HUDEP-2 (cell line): ENCODE measurements around the gene GABARAPL1.
"Not testable (repeated sequence)": the region's sequence is repeated elsewhere in the genome, so short reads cannot be mapped to it uniquely, and the experiment has no call there.

Source experiments
- DNase-seq, 76 experiments: peaks; one replicate each; lab custom pipeline; 2025; ENCODE audit not compliant: unreplicated experiment in 76 of 76; lab: John Stamatoyannopoulos, UW

The GABARAPL1 gene

GRCh38 chr12:10212739-10213131 is at the start of gene GABARAPL1:
Gene GABARAPL1, plus strand, starts transcription at chr12:10212877. Its CDS starts 253 bp downstream, at chr12:10213130.
- DNase-seq = peak in 51 of 76 experiments; percentile 5 to 66 (median 28)

DNA sequence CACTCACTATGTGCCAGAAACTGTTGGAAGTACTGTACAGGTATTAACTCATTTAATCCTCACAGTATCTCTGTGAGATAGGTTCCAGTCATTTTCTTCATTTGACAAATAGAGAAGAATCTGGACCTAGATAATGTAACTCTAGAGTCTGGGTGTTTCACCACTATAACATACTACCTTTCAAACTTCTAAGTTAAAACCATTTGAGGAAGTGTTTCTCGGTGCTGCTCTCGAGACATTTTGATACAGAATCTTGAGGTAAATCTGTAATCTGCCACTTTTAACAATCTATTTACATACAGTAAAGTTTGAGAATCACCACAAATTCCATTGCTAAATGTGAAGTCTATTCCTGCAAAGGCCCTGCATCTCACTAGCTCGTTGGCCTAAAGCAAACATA is 49.6 kb upstream of the GABARAPL1 start:
- DNase-seq = no peak

DNA sequence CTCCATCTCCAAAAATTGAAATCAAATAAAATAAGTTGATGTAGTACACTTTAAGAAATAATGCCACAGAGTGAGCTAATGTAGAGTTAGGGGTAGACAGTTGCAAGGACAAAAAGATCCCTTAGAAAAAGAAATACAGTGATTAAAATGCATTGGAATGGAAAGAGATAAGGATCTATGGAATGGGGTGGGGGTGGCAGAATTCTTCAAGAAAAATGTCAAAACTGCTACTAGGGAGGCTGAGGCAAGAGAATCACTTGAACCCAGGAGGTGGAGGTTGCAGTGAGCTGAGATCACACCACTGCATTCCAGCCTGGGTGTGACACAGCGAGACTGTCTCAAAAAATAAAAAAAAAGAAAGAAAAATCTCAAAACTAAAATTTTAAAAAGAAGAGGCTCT is 47.3 kb upstream of the GABARAPL1 start:
- DNase-seq = no peak

- no peak for DNase-seq
These were observed 45.1 kb upstream of the GABARAPL1 start for GRCh38 chr12:10167599-10167998.

GRCh38 chr12:10169104-10169503 is 43.6 kb upstream of the GABARAPL1 start:
- DNase-seq = no peak

DNA sequence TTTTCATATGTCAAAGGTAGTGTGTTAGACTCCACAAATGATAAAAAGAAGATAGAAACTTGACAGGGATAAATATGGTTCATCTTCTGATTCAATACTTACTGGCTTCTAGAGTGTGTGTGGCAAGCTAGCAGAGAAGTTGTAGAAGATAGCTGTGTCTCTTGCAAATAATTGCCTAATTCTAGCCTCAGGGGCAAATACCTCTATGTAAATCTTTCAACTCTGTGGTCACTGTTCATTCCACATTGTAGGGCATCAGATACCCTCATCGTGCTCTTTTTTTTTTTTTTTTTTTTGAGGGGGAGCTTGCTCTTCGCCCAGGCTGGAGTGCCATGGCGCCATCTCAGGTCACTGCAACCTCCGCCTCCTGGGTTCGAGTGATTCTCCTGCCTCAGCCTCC is 42.5 kb upstream of the GABARAPL1 start:
- DNase-seq = no peak

GRCh38 chr12:10171973-10172728 is 40.5 kb upstream of the GABARAPL1 start, which contains the start of gene OLR1:
Gene OLR1, minus strand, starts transcription at chr12:10172132. Its CDS starts 55 bp downstream, at chr12:10172077.
- no peak for DNase-seq

- no peak for DNase-seq
These were observed 37.6 kb upstream of the GABARAPL1 start for GRCh38 chr12:10174986-10175614.

DNA sequence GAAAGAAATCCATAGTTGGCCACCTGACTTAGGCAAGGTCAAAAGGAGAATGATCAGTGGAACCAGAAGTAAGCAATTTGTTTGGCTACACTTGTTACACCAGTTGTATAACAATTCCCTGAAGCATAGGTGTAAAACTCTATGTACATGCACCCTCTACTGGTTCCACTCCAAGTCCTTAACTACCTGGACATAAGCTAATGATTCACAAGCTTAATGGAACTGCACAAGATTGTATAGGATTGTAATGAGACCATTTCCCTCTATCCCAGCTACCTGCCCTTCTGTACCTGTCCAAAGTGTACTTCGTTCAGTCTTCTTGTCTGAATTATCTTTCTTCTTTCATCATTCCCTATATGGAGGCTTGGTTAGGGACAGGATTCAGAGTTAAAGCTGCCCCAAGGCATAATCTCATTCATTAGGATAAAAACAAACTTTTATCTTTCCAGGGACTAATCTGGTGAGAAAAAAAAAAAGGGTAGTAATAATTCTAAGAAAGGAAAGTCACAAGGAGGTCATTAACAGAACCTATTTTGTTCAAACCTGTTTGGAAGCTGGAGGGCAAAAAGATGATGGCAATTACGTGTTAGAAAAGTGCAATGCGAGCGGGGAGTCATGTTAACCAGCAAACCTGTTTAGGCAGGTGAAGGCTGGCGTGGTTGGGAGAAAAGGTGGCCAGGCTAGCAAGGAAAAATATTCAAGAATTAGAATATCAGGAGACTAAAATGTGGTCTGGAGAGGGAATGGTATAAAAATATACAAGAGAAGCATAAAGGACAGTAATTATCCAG is 36.6 kb upstream of the GABARAPL1 start:
- DNase-seq = no peak

- no peak for DNase-seq
These were observed 33.9 kb upstream of the GABARAPL1 start, which contains the start of gene TMEM52B for GRCh38 chr12:10178821-10179220. Gene TMEM52B, plus strand, starts transcription at chr12:10179032. Its CDS starts 543 bp downstream, at chr12:10179575.

- no peak for DNase-seq
These were observed 32.9 kb upstream of the GABARAPL1 start for GRCh38 chr12:10179776-10180181.

DNA sequence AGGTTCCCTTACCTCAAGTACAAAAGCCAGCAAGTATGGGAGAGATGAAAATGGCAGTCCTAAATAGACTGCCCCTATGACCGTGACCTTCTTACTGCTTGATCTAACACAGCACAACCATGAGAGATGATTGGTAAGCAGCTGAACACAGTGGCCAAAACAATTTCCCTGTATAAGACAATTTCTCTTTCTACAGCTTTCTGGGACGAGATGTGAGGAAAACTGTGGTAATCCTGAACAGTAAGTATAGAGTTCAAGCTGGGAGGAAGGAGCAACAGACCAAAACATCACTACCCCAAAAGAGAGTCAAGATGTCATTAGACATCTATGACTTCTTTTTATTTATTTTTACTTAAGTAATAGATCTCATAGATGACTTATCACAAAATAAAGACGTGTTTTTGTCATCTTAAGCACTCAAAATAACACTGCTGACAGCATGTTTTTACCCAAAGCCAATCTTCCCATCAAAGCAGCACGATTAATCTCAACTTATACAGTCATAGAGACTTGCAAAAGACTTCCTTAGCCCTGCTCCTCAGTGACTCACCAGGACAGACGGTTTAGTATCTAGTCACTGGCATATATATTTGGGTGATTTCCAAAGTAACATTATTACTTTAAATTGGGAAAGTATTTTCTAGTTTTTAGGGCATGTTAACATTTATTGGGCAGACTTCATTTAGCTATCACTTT is 30.2 kb upstream of the GABARAPL1 start:
- no peak for DNase-seq

GRCh38 chr12:10184261-10184843 is 28.3 kb upstream of the GABARAPL1 start:
- DNase-seq = no peak

DNA sequence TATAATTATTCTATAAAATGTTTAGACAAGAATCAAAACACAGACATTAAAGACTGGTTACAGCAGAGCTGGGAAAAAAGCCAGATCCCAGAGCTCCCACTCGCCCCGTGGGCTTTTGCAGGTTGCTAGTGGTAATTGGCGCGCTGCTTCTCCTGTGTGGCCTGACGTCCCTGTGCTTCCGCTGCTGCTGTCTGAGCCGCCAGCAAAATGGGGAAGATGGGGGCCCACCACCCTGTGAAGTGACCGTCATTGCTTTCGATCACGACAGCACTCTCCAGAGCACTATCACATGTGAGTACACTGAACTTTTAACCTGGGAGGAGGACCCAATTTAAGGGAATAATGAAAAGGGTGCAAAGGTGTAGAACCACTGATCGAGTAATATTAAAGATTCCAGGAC is 26.4 kb upstream of the GABARAPL1 start:
- no peak for DNase-seq

DNA sequence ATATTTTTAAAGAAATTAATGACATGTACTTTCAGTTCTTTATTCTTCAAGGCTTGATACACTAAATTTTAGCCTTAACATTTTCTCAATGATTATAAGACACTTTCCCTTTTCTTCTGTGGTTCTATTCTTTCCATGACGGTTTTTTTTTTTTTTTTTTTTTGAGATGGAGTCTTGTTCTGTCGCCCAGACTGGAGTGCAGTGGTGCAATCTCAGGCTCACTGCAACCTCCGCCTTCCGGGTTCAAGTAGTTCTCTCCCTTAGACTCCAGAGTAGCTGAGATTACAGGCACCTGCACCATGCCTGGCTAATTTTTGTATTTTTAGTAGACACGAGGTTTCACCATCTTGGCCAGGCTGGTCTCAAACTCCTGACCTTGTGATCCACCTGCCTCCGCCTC is 25.7 kb upstream of the GABARAPL1 start:
- DNase-seq = not testable (repeated sequence)

DNA sequence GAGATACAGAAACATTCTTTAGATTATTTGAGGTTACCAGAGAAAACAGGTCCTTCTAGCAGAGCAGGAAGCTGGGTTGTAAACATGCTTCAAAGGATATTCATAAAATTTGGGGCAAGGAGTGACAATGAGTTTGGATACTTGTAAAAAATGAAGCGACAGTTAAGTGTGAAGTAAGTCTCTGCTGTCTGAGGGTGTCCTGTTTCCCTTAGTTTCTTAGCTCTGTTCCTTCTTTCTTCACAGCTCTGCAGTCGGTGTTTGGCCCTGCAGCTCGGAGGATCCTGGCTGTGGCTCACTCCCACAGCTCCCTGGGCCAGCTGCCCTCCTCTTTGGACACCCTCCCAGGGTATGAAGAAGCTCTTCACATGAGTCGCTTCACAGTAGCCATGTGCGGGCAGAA is 23.0 kb upstream of the GABARAPL1 start:
- no peak for DNase-seq

- peak in 26 of 76 experiments; percentile 1 to 42 (median 10) for DNase-seq
These were observed 21.9 kb upstream of the GABARAPL1 start for GRCh38 chr12:10190558-10191388.

DNA sequence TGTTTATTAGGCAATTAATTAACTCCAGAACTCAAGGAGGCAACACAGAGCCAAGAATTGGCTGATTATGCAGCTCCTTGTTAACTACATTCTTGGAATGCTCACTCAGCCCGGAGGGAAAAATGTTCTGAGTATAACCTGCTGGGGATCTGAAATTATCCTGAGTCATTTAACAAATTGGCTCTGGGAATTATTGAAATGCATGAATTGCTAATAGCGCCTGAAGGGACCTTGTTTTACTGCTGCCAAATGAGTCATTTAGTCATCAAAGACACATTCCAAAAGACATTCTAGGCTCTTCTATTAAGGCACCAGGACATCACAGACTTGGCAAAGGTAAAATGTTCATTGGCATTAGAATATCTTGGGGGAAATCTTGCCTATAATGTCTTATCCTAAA is 20.8 kb upstream of the GABARAPL1 start:
- DNase-seq = no peak

DNA sequence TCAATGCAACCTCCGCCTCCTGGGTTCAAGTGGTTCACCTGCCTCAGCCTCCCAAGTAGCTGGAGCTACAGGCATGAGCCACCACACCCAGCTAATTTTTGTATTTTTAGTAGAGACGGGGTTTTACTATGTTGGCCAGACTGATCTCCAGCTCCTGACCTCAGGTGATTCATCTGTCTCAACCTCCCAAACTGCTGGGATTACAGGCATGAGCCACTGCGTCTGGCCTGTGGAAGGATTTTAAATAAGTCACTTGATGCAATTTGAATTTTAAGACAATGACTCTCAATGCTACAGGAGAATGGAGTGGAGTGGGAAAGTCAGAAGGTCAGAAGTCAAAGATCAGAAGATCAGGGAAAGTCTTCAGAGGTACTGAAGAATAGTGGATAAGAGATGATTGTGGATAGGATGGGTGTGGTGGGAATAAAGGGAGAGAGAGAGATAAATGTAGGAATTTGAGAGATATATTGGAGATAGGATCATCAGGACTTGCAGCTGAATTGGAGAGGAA is 18.5 kb upstream of the GABARAPL1 start:
- DNase-seq = no peak
